Colon (tissue), 2 donors: Measurements from ENCODE around the gene SEPHS2.
"Not testable (repeated sequence)": the region's sequence is repeated elsewhere in the genome, so short reads cannot be mapped to it uniquely, and the experiment has no call there.

ENCODE experiments used
- FAIRE-seq: peaks from 2 replicates; lab custom pipeline; 2012; peaks lifted over from hg19 to GRCh38; lab: Jason Lieb, UNC
- donor health status: control.
- donor health status: control.

The SEPHS2 gene

DNA sequence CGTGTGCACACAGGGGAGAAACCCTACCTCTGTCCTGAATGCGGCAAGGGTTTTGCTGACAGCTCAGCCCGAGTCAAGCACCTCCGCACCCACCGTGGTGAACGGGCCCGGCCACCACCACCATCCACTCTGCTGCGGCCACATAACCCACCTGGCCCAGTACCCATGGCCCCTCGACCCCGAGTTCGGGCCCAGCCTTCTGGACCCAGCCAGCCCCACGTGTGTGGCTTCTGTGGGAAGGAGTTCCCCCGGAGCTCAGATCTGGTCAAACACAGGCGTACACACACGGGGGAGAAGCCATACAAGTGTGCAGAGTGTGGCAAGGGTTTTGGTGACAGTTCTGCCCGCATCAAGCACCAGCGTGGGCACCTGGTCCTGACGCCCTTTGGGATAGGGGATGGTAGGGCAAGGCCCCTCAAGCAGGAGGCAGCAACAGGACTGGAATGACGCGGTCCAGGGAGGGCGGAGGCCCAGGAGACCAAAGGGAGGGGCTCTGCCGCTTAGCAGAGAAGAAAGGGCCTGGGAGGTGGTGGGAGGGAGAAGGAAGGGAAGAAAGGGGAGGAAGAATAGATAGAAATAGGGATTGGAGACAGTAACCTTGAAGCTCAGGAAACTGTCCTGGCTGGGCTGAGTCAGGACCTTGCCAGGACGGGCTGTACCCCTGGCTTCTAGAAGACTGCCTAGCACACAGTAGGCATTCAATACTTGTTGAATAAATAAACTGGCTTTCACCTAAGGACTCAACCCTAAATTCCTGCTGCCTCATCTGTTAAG, 46.8 kb downstream of the SEPHS2 start:
- FAIRE-seq, result no peak

DNA sequence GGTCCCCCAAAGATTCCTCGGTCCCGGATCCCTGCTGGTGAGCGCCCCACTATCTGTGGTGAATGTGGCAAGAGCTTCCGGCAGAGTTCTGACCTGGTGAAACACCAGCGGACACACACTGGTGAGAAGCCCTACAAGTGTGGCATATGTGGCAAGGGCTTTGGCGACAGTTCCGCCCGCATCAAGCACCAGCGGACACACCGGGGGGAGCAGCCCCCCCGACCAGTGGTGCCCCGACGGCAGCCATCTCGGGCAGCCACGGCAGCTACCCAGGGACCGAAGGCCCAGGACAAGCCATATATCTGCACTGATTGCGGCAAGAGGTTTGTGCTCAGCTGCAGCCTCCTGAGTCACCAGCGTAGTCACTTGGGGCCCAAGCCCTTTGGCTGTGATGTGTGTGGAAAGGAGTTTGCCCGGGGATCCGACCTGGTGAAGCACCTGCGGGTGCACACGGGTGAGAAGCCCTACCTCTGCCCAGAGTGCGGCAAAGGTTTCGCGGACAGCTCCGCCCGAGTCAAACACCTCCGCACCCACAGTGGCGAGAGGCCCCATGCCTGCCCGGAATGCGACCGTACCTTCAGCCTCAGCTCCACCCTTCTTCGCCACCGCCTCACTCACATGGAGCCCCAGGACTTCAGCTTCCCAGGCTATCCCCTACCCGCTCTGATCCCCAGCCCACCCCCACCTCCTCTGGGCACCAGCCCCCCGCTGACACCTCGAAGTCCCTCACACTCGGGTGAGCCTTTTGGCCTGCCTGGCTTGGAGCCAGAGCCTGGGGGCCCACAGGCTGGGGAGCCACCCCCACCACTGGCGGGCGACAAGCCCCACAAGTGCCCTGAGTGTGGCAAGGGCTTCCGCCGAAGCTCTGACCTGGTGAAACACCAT, 47.7 kb downstream of the SEPHS2 start:
- no peak for FAIRE-seq

- FAIRE-seq, result no peak
Measured at GRCh38 chr16:30397056-30397455, 48.6 kb downstream of the SEPHS2 start.

GRCh38 chr16:30396627-30397026, 49.0 kb downstream of the SEPHS2 start:
- not testable (repeated sequence) for FAIRE-seq

DNA sequence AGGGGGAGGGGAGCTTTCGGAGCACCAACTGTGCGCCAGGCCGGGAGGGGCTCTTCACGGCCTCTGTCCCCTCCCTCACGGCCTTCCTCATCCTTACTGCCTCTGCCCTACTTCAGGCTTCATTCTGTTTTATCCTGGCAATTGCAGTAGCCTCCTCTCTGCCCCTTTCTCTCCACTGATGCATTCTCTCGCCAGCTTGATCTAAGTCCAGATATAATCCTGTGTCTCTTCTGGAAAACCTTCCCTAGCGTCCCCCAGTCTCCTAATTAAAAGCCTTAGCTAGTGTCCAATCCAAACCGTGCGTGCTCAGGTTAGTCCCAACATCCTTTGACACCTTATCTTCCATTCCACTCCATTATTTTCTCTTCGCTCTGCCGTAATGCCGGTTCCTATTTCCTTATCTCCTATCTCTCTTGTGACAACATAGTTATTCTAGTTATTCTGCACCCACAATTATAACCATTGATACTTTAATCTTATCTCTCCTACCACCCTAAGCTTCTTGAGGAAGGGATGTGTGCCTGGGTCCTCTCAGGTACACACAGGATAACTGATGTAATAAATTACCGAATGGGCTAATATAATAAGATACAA, 49.6 kb downstream of the SEPHS2 start:
- no peak for FAIRE-seq

- FAIRE-seq, result no peak
Measured at GRCh38 chr16:30395155-30395991, 50.3 kb downstream of the SEPHS2 start, which contains the start of gene ZNF48. Gene ZNF48 (plus strand): TSS chr16:30395420. CDS start chr16:30395795, 375 bp downstream.

DNA sequence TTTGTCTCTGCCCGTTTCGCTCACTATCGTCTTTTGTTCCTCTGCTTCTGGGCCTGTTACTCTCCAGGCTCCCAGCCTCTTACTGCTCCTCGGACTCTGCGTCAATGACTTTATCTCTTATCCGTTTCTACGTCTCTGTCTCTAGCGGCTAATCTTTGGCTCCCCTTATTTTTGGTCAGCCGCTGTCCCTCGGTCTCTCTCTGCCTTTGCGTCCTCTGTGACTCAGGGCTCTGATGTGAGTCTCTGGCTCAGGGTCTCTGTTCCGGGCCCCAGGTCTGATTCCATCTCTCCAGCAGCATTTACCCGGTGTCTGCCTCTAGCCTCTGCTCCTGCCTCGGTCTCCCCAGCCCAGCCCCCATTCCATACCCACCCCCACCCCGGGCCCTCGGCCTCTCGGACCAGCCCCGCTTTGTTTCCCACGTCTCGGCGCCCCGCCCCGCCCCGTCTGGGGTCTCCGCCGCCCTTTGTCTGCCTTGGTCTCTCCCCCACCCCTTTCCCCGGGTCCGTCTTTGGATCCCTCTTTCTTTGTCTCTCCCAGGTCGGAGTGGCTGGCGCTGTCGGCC, 51.0 kb downstream of the SEPHS2 start:
- no peak for FAIRE-seq
